KOPT-K1 (cell line): ENCODE data around the gene PPP3R2.

Source experiments
- H3K27ac ChIP-seq: fragments of 200-600 bp; sonication (generic); 2 replicates; pipeline ENCODE4 v1.5.1; 2016; ENCODE audit warnings: antibody characterized with exemption, mild to moderate bottlenecking, low read depth, low read length; ENCODE audit not compliant: poor library complexity, severe bottlenecking
- H3K36me3 ChIP-seq: fragments of 200-600 bp; sonication (generic); 2 replicates; pipeline ENCODE4 v1.5.1; 2017; ENCODE audit warnings: antibody characterized with exemption, mild to moderate bottlenecking, low read length, moderate library complexity; ENCODE audit not compliant: insufficient read depth
- H3K9me3 ChIP-seq: fragments of 200-600 bp; sonication (generic); 2 replicates; pipeline ENCODE4 v1.5.1; 2017; ENCODE audit warnings: antibody characterized with exemption, low read length, mild to moderate bottlenecking; ENCODE audit not compliant: insufficient read depth, poor library complexity, severe bottlenecking

Gene PPP3R2, protein sequence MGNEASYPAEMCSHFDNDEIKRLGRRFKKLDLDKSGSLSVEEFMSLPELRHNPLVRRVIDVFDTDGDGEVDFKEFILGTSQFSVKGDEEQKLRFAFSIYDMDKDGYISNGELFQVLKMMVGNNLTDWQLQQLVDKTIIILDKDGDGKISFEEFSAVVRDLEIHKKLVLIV

DNA sequence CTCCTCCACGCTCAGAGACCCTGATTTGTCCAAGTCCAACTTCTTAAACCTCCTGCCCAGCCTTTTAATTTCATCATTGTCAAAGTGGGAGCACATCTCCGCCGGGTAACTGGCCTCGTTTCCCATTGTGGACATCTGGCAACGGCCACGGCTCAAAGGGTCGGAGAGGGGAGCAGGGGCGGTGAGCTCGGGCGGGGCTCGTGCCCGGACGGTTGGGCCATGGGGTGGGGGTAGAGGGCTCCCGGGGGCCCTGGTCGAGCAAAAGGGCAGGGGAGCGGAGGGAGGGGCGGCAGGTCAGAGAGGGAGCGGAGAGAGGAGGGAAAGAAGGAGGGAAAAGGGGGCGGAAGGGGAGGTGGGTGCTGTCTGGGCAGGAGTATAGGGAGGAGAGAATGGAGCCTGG is at the start of gene PPP3R2:
Gene PPP3R2 (minus strand): TSS at position 174 of the 400 bp plus-strand sequence. CDS start 48 bp downstream, at position 126.
- no peak within 1 kb of the TSS for H3K27ac ChIP-seq
- no peaks in the 10 kb centered on the region for H3K9me3 ChIP-seq
- H3K36me3 ChIP-seq = no peaks in the 10 kb centered on the region

- H3K36me3 ChIP-seq = no peaks in the 10 kb centered on the region
- no peak overlapping the region for H3K27ac ChIP-seq
- no peaks in the 10 kb centered on the region for H3K9me3 ChIP-seq
Observed at GRCh38 chr9:101639785-101640665, 45.3 kb upstream of the PPP3R2 start.

DNA sequence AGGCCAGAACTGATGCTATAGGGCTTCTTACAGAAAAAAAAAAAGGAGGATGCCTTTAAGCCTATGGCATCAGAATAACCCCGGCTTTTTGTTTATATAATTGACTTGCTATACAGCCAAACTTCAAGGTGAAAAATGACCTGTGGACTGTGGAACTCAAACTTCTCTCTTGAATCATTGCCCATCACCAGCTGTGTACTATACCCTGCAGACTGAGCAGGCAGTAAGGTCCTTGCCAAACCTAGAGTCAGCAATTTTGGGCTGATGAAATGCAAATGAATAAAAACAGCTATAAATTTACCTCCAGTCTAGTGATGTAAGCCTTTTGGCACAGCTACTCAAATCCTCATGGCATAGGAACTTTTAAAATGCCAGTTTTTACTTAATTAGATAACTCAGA is 44.5 kb upstream of the PPP3R2 start:
- no peak overlapping the region for H3K27ac ChIP-seq
- no peaks in the 10 kb centered on the region for H3K9me3 ChIP-seq
- no peaks in the 10 kb centered on the region for H3K36me3 ChIP-seq

- no peaks in the 10 kb centered on the region for H3K36me3 ChIP-seq
- H3K27ac ChIP-seq = no peak overlapping the region
- H3K9me3 ChIP-seq = no peaks in the 10 kb centered on the region
Observed at GRCh38 chr9:101636247-101636646, 41.5 kb upstream of the PPP3R2 start.

DNA sequence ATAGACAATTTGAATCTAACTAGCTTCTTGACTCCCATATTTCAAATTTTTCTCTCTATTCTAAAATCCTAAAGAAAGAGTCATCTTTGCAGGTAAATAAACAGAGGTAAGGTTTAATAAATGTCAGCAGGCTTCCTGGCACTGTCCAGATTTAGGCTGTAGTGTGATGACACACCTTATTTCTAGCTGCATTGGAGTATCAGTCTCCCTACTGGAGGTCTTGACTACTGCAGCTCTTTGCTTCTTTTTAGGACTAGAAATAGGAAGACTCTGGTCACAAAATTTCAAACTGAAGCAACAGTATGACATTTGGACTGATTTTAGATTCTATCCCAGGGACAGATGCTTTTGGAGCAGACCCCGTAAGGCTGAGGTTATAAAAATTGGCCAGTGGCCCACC is 40.7 kb upstream of the PPP3R2 start:
- Histone ChIP-seq H3K27ac (no peak overlapping the region), H3K36me3 (no peaks in the 10 kb centered on the region), H3K9me3 (no peaks in the 10 kb centered on the region)

GRCh38 chr9:101634741-101635409 is 40.1 kb upstream of the PPP3R2 start:
- no peaks in the 10 kb centered on the region for H3K9me3 ChIP-seq
- H3K27ac ChIP-seq = no peak overlapping the region
- no peaks in the 10 kb centered on the region for H3K36me3 ChIP-seq

GRCh38 chr9:101632611-101633010 is 37.8 kb upstream of the PPP3R2 start:
- no peaks in the 10 kb centered on the region for H3K9me3 ChIP-seq
- no peaks in the 10 kb centered on the region for H3K36me3 ChIP-seq
- H3K27ac ChIP-seq = no peak overlapping the region

DNA sequence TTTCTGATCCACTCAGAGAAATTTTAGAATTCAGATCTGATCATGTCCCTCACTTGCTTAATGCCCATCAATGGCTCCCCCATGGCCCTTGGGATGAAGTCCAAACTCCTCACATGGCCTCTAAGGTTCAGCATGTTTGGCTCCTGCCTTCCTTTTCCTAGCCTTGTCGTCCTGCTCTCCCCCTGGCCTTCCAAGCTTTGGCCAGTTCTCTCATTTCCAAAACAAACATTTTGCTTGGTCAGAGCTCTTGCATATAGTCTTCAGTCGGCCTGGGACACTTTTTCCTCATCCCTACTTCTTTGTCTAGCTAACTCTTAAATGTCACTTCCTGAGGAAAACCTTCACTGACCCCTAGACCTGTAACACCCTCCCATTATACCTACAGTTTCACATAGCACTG is 37.1 kb upstream of the PPP3R2 start:
- H3K9me3 ChIP-seq = no peaks in the 10 kb centered on the region
- no peaks in the 10 kb centered on the region for H3K36me3 ChIP-seq
- H3K27ac ChIP-seq = no peak overlapping the region

DNA sequence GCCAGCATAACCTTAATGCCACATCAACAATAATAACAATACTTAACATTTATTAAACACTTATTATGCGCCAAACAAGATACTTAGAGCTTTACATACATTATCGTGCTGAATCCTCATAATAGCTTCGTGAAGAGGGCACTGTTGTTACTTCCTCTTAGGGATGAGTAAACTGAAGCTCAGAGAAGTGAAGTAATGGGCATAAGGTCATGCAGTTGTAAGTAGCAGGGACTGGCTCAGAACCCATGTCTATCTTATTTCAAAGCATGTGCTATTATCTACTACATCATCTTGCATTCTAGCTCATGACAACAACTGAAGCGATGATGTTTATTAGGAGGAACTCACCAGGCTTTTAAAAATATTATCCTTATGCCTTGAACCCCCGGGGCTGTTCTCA is 34.9 kb upstream of the PPP3R2 start:
- Histone ChIP-seq H3K9me3 (no peaks in the 10 kb centered on the region), H3K36me3 (no peaks in the 10 kb centered on the region), H3K27ac (no peak overlapping the region)

GRCh38 chr9:101628173-101628572 is 33.4 kb upstream of the PPP3R2 start:
- Histone ChIP-seq H3K36me3 (no peaks in the 10 kb centered on the region), H3K27ac (no peak overlapping the region), H3K9me3 (no peaks in the 10 kb centered on the region)

DNA sequence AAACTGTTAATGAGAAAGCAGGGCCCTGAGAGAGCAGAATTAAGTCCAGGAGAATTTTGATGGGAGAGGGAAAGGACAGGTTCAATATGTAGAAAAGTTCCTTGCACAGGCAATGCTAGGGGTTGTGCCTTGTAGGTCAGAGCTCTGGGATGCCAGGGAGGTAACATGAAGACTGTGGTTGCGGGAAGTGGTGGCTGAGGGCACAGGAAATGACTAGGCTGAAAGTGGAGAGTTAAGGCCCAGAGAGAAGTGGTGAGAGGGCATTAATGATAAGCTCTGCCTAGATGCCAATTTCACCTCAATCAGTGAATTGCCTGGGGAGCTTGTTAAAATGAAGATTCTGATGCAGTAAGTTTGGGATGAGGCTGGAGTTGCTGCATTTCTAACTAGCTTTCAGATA is 31.5 kb upstream of the PPP3R2 start:
- H3K27ac ChIP-seq = no peak overlapping the region
- no peaks in the 10 kb centered on the region for H3K9me3 ChIP-seq
- no peaks in the 10 kb centered on the region for H3K36me3 ChIP-seq

DNA sequence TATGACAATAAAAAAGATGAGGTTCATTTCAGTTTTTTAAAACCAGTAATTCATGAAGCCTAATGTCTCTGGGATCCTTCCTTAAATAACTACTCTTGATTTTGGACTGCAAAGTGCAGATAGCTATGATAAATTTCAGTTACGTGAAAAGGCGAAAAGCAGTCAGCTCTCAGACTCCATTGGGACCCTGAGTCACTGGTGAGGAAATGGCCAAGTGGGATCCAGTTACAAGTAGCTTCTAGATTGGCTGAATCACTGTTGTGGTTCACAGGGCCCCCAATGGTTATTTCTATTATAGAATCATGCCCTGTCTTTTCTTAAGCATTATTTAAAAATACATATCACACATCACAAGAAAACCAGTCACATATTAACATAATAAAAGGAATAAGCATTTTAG is 31.1 kb upstream of the PPP3R2 start:
- no peak overlapping the region for H3K27ac ChIP-seq
- H3K36me3 ChIP-seq = no peaks in the 10 kb centered on the region
- H3K9me3 ChIP-seq = no peaks in the 10 kb centered on the region

DNA sequence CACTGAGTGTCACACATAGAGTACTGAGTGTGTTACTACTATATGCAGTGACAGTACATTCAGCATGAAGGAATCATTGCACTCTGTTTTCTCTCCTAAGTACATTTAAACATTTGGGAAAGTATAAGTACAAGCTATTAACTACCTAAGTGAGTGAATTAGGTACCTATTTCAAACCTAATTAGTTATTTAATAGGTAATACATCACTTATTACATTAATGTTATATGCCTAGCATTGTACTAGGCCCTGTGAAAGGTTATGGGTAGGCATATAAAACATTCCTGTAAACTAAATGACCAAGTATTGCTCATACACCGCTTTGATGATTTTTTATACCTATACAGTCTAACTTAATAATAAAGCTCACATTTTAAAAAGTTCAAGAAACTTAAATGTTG is 25.7 kb upstream of the PPP3R2 start:
- H3K9me3 ChIP-seq = no peaks in the 10 kb centered on the region
- H3K27ac ChIP-seq = no peak overlapping the region
- no peaks in the 10 kb centered on the region for H3K36me3 ChIP-seq

DNA sequence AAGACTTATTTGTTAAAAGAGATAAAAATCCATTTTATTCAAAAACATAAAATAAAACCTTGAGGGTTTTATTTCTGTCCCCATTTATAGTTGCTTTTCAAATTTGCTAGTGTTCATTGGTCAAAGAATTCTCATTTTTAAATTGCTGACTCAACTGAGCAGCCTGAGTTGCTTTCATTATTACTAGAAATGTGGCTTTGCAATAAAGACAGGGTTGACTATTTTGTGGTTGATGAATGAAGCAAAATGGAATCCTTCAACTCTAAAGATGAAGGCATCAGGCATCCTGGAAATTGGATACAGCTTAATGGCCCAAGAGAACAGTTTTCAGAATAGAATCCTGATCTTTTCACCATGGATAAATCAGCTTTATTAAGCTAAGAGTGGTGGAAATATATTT is 23.9 kb upstream of the PPP3R2 start:
- Histone ChIP-seq H3K36me3 (no peaks in the 10 kb centered on the region), H3K27ac (no peak overlapping the region), H3K9me3 (no peaks in the 10 kb centered on the region)

GRCh38 chr9:101605547-101605946 is 10.8 kb upstream of the PPP3R2 start:
- no peaks in the 10 kb centered on the region for H3K9me3 ChIP-seq
- H3K27ac ChIP-seq = no peak overlapping the region
- no peaks in the 10 kb centered on the region for H3K36me3 ChIP-seq
